ENCODE results near the gene MARCHF6. TPM values are rescaled to one million over a fixed set of nuclear protein-coding genes. Genes with fewer than 3 reads are reported as not detected.
"Not testable (repeated sequence)": the region's sequence is repeated elsewhere in the genome, so short reads cannot be mapped to it uniquely, and the experiment has no call there.

The MARCHF6 gene
- total RNA-seq, 1 donor = 53.9 TPM

GRCh38 chr5:10339958-10340357 is 13.5 kb upstream of the MARCHF6 start:
- Histone ChIP-seq H3K27ac (ENCODE audit: low read depth, low read length) (no peak overlapping the region), H3K79me2 (ENCODE audit: insufficient read depth, low read length) (no peaks in the 10 kb centered on the region), H4K20me1 (ENCODE audit: insufficient read depth, low read length) (no peaks in the 10 kb centered on the region), H3K9me3 (ENCODE audit: low read depth, low read length) (no peaks in the 10 kb centered on the region), H3K4me3 (ENCODE audit: insufficient read depth, low read length) (no peak overlapping the region), H3K36me3 (ENCODE audit: insufficient read depth, low read length) (no peaks in the 10 kb centered on the region), H3K27me3 (ENCODE audit: insufficient read depth, low read length) (no peaks in the 10 kb centered on the region), H3K4me2 (ENCODE audit: insufficient read depth, low read length) (no peak overlapping the region), H3K4me1 (ENCODE audit: insufficient read depth, low read length) (no peaks in the 10 kb centered on the region), H2AFZ (ENCODE audit: low read length) (no peak overlapping the region)
- TF ChIP-seq CTCF (IDR thresholded peaks at IDR 0.05; ENCODE audit: extremely low read depth, low read depth, low read length) = no peak
- DNase-seq (ENCODE audit: insufficient read length, low spot score, missing footprints) = no peak

- no peak for DNase-seq (ENCODE audit: insufficient read length, low spot score, missing footprints)
- H4K20me1 ChIP-seq (ENCODE audit: insufficient read depth, low read length) = no peaks in the 10 kb centered on the region
- H3K79me2 ChIP-seq (ENCODE audit: insufficient read depth, low read length) = no peaks in the 10 kb centered on the region
Observed at GRCh38 chr5:10343486-10343885, 10.0 kb upstream of the MARCHF6 start.

GRCh38 chr5:10344461-10345106 is 8.9 kb upstream of the MARCHF6 start:
- H3K79me2 ChIP-seq (ENCODE audit: insufficient read depth, low read length); H3K36me3 ChIP-seq (ENCODE audit: insufficient read depth, low read length); H3K27me3 ChIP-seq (ENCODE audit: insufficient read depth, low read length); H4K20me1 ChIP-seq (ENCODE audit: insufficient read depth, low read length); H3K4me2 ChIP-seq (ENCODE audit: insufficient read depth, low read length); H3K9me3 ChIP-seq (ENCODE audit: low read depth, low read length); H3K4me3 ChIP-seq (ENCODE audit: insufficient read depth, low read length); H3K27ac ChIP-seq (ENCODE audit: low read depth, low read length); DNase-seq (ENCODE audit: insufficient read length, low spot score, missing footprints); H3K4me1 ChIP-seq (ENCODE audit: insufficient read depth, low read length); H2AFZ ChIP-seq (ENCODE audit: low read length): not testable (repeated sequence)

More at GRCh38 chr5:10343486-10343885, 10.0 kb upstream of the MARCHF6 start:
- no peaks in the 10 kb centered on the region for H3K4me1 ChIP-seq (ENCODE audit: insufficient read depth, low read length)
- no peaks in the 10 kb centered on the region for H3K27me3 ChIP-seq (ENCODE audit: insufficient read depth, low read length)
- TF ChIP-seq CTCF (IDR thresholded peaks at IDR 0.05; ENCODE audit: extremely low read depth, low read depth, low read length) = no peak
- no peaks in the 10 kb centered on the region for H3K9me3 ChIP-seq (ENCODE audit: low read depth, low read length)
- no peak overlapping the region for H3K4me2 ChIP-seq (ENCODE audit: insufficient read depth, low read length)
- no peak overlapping the region for H3K27ac ChIP-seq (ENCODE audit: low read depth, low read length)
- no peak overlapping the region for H2AFZ ChIP-seq (ENCODE audit: low read length)
- H3K4me3 ChIP-seq (ENCODE audit: insufficient read depth, low read length) = no peak overlapping the region
- H3K36me3 ChIP-seq (ENCODE audit: insufficient read depth, low read length) = no peaks in the 10 kb centered on the region

GRCh38 chr5:10348258-10348657 is 5.2 kb upstream of the MARCHF6 start:
- no peak for DNase-seq (ENCODE audit: insufficient read length, low spot score, missing footprints)
- H3K36me3 ChIP-seq (ENCODE audit: insufficient read depth, low read length) = no peaks in the 10 kb centered on the region
- H3K27ac ChIP-seq (ENCODE audit: low read depth, low read length) = no peak overlapping the region
- H3K79me2 ChIP-seq (ENCODE audit: insufficient read depth, low read length) = peaks cover 3% of the 10 kb centered on the region
- no peak overlapping the region for H3K4me3 ChIP-seq (ENCODE audit: insufficient read depth, low read length)
- peaks cover 11% of the 10 kb centered on the region for H3K4me1 ChIP-seq (ENCODE audit: insufficient read depth, low read length)
- no peak for TF ChIP-seq CTCF (IDR thresholded peaks at IDR 0.05; ENCODE audit: extremely low read depth, low read depth, low read length)
- H3K4me2 ChIP-seq (ENCODE audit: insufficient read depth, low read length) = no peak overlapping the region
- H3K9me3 ChIP-seq (ENCODE audit: low read depth, low read length) = no peaks in the 10 kb centered on the region
- H3K27me3 ChIP-seq (ENCODE audit: insufficient read depth, low read length) = no peaks in the 10 kb centered on the region
- no peaks in the 10 kb centered on the region for H4K20me1 ChIP-seq (ENCODE audit: insufficient read depth, low read length)
- H2AFZ ChIP-seq (ENCODE audit: low read length) = no peak overlapping the region

Measured in osteoblast (primary cell).